PC-9 (cell line): ENCODE measurements around the gene ALK.

Experiments
- EZH2 ChIP-seq: fragments of 200-600 bp; sonication (generic); IDR thresholded peaks from 2 replicates; pipeline ENCODE4 v1.8.0; 2017; ENCODE audit warnings: antibody characterized with exemption, low read depth
- TF ChIP-seq, protein P1 (sequence below): fragments of 200-600 bp; sonication (generic); conservative IDR thresholded peaks from 2 replicates; pipeline ENCODE4 v1.6.1; 2017; ENCODE audit warnings: mixed run types, antibody characterized with exemption, mild to moderate bottlenecking, moderate library complexity

DNA sequence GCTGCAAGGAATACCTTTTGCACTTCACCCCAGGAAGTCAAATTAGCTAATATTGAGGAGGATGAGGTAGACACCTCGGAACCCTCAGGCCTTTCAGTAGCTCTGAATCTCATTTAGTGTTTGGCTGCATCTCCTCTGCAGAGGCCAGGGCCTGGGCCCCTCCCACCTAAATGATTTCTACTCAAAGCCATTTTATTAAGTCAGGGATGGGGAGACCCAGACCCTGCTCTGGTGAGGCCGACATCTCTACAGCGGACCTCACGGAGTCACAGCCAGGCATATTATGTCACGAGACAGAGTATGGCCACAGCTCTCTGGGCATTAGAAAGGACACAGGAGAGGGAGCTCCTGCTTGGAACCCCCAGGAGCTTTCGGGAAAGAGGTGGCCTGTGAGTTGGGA is 305.5 kb downstream of the ALK start:
- TF ChIP-seq, protein P1, sequence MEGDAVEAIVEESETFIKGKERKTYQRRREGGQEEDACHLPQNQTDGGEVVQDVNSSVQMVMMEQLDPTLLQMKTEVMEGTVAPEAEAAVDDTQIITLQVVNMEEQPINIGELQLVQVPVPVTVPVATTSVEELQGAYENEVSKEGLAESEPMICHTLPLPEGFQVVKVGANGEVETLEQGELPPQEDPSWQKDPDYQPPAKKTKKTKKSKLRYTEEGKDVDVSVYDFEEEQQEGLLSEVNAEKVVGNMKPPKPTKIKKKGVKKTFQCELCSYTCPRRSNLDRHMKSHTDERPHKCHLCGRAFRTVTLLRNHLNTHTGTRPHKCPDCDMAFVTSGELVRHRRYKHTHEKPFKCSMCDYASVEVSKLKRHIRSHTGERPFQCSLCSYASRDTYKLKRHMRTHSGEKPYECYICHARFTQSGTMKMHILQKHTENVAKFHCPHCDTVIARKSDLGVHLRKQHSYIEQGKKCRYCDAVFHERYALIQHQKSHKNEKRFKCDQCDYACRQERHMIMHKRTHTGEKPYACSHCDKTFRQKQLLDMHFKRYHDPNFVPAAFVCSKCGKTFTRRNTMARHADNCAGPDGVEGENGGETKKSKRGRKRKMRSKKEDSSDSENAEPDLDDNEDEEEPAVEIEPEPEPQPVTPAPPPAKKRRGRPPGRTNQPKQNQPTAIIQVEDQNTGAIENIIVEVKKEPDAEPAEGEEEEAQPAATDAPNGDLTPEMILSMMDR, result no peak
- TF ChIP-seq EZH2, result no peak
